T-helper 9 cell (primary cell): ENCODE measurements around the gene SLAMF9.

ENCODE experiments used
- DNase-seq: peaks from one replicate; pipeline ENCODE4 v3.0.0-alpha.2; 2020
- total RNA-seq, 2 donors: gene quantifications; one replicate each; lab custom pipeline; 2026; lab: John Stamatoyannopoulos, UW

Gene SLAMF9
- 0 reads per million in 2 donors for total RNA-seq

DNA sequence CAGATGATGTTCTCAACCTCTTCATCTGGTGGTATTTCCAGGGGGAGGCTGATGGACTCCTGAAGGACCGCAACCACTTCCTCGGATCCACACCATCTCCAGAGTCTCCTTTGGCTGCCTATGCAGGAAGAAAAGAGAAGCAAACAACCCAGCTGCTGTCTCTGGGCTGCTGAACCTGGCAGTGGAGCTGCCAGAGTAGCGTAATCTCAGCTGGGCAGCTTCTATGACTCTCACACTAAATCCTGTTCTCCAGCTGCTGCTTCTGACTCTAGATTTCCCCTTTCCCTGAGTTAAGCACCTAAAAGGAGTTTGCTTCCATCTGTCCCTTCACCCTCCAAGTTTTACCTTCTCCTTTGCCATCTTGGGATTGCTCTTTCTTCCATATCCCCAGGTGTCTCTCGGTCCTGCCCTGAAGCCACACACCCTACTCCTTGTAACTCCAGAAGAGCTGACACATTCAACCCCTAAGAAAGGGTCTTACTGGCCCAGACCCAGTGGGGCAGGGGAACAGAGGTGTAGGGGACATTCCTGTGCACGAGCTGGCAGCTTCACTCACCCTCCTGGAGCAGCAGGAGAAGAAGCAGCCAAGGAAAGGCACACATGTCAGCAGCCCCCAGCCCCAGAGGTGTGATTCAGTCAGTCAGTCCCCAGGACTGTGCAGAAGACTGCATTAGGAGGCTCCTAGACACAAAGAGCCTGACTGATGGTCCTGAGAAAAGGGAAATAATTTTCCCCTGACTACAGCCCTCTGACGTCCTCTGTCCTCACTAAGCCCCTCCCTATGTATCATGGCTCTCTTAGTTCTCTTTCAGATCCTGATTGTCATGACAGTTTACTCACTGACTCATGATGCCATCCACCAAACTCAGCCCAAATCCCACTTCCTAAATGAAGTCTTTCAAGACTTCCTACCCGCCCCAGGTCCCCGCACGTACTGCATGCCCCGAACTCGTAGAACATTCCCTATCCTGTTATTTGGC lies at the start of gene SLAMF9:
TSS of gene SLAMF9 (minus strand) at position 702 of the 980 bp plus-strand sequence. CDS start at position 602, 100 bp downstream.
- DNase-seq = no peak

DNA sequence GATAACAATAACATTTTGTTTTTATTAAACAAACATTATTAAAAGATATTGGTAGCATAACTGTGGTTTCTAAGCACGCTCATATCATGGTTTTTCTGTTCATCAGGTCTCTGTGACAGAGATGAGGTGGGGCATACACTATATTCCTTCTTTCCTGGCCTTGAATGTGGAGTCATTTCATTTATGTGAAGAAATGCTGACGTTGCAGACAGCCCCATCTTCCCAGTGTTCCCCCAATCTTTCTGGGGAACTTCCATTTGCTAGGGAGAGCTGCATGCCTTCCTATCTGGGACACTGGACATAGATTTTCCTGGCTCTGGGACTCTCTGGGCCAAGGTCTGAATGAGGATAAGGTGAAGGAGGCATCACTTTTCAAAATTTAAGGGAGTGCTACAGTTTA lies 47.4 kb upstream of the SLAMF9 start:
- DNase-seq = no peak

DNA sequence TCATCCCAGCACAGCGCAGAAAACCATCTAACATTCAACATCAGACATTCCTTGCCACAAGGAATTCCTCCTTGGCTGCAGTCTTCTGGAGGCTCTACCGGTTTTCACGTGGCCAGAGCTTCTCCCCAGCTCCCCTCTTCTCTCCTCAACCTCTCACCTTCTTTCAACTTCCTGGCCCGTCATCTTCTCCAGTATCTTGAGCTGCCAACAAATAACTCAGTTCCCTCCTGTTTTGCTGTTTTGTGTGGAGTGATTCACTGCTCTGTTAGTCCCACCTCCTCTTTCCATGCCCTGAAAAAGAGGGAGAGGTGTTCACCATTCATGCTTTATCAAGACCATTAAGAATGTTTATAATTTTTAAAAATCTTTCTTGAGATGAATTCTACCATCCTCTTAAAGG lies 45.2 kb upstream of the SLAMF9 start:
- DNase-seq = no peak

DNA sequence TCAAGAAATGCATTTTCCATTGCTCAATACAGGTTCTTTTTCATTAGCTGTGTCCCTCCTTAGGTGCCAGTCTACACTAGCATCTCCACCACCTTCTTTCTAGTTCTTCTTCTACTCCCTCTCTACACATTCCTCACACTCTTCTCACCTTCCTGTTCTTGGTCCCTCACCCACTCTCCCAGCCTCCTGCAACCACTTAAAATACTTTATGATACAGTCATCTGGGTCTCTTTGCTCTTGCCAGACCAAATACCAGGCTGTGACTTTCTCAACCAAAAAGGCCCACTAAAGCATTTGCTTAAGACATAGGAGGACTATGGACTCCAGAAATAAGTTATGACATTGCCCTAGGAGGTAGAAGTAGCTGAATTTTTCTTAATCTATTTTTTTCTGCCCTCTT lies 42.6 kb upstream of the SLAMF9 start:
- DNase-seq = no peak

DNA sequence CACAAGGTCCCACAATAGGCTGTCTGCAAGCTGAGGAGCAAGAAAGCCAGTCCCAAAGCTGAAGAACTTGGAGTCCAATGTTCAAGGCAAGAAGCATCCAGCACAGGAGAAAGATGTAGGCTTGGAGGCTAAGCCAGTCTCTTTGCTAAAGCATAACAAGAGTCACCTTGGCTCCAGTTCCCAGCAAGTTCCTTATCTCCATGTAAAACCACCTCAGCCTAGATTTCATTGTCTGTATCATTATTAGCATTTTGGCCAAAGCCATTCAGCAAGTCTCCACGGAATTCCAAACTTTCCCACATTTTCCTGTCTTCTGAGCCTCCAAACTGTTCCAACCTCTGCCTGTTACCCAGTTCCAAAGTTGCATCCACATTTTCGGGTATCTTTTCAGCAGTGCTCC lies 40.9 kb upstream of the SLAMF9 start:
- no peak for DNase-seq

DNA sequence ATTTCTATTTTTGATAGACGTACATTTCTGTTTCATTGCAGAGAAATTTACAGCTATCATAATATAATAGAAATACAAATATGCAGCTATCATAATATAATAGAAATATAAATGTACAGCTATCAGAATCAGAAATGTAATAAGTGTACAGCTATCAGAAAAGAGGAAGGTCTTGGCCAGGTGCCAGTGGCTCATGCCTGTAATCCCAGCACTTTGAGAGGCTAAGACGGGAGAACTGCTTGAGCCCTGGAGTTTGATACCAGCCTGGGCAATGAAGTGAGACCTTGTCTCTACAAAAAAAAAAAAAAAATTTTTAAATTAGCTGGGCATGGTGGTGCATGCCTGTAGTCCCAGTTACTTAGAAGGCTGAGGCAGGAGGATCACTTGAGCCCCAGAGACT lies 39.9 kb upstream of the SLAMF9 start:
- DNase-seq = no peak

DNA sequence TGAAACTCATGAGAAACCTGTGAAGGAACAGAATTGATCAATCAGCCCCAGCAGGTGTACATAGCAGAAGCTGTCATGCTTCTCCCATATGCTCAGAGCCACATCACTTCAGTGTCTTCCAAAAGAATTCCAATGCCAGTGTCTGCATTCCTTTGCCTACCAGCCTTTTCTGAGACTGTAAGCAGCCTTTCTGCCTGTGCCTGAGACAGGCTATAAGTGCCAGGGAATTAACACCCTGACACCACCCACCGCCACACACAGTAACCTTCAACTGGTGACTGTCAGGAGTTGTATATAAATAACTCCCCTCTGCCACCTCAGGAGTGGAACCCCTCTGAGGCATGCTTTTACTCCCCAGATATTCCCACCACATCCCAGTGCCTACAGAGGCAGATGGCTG lies 38.1 kb upstream of the SLAMF9 start:
- no peak for DNase-seq

DNA sequence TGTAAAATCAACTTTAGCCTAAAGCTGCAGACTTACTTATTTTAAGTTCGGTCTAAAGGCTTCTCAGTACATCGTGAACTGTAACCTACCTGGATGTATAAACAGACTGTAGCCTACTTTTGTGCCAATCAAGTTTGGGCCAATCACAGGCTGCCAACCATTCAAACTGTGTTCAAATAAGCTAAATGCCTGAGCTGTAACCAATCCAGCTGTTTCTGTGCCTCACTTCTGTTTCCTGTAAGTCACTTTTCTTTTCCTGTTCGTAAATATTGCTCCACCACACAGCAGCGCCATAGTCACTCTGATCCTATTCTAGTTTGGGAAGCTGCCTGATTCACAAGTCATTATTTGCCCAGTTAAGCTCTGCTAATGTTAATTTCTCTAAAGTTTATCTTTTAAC lies 37.5 kb upstream of the SLAMF9 start:
- no peak for DNase-seq

DNA sequence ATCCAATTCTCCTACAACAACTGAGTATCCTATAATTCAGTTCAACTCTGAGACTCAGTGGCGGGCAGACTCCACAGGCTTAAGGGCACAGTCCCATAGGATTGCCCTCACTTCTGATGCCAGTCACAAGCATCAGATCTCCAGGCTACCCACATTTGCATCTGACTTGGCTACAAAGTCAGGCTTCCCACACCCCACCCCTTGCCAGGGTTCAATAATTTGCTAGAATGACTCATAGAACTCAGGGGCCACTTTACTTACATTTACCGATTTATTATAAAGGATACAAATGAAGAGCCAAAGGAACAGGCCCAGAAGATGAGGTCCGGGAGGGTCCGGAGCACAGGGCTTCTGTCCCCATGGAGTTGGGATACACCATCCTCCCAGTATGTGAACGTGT lies 36.0 kb upstream of the SLAMF9 start:
- DNase-seq = no peak

DNA sequence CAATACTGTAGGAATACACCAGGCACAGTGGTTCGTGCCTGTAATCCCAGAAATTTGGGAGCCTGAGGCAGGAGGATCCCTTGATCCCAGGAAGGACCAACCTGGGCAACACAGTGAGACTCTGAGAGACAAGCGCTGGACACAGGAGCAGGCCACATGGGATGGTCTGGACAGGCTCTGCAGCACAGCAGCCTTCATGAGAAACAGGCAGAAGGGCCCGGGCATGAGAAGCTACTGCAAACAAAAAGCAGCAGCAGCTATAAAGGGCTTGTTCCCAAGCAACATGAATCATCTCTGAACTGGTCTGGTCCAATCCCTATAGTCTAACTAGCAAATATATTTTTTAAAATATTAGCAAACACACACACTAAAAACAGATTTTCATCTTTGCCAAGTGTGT lies 35.5 kb upstream of the SLAMF9 start:
- no peak for DNase-seq

DNA sequence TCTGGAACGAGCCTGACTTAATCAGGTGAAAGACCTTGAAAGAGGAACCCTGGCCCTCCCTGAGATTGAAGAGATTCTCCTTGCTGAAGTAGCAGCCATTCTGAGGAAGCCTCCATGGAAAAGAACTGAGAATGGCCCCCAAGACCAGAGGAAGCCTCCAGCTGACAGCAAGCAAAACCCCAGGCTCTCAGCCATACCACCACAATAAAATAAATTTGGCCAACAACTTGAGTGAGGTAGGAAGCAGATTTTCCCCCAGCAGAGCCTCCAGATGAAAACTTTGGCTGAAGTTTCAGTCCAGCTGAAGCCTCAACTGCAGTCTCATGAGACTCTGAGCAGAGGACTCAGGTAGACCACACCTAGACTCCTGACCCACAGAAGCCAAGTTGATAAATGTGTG lies 34.0 kb upstream of the SLAMF9 start:
- no peak for DNase-seq

DNA sequence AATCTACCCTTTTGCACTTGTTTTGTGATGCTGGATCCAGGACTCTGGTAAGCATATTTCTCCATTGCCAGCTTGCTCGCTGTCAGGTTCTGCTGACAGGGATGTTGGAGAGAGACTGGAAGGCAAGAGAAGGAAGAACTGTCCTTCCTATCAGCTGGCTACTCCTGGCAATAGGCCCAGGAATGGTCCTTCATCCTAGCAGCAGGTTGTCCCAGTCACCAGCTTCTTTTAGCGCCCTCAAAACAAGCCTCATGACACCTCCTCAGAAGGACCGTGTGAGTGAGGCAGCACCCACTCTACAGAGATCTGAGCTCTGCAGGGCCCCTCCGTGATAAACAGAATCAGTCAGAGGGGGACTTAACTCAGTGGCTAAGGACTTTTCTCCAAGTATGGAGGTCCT lies 33.1 kb upstream of the SLAMF9 start:
- no peak for DNase-seq

DNA sequence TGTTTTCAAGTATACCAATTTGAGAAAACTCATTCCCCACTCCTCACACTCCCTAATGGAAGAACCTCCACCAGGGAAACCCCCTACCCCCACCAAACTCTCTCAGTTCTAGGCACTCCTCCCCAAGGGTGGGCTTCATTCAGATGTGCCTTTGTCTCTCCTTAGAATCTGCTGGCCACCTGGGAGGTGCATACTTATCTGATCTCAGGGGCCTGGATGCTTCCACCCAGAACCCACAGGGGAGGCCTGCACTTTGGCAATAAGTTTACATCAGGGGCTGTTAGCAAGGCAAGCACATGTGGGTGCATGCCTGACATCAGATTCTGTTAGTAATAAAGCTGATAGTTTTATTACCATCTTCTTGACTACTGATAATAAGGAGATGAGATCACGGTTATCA lies 32.5 kb upstream of the SLAMF9 start:
- no peak for DNase-seq

DNA sequence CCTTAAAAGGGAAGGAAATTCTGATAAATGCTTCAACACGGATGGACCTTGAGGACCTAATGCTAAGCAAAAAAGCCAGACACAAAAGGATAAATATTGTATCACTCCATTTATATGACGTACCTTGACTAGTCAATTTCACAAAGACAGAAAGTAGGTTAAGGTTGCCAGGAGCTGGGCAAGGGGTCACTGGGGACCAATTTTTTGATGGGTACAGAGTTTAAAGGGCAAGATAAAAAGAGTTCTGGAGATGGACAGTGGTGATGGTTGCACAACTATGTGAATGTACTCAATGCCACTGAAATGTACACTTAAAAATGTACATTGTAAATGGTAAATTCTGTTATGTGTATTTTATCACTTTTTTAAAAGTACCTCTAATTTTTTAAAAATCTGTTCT lies 32.1 kb upstream of the SLAMF9 start:
- no peak for DNase-seq

DNA sequence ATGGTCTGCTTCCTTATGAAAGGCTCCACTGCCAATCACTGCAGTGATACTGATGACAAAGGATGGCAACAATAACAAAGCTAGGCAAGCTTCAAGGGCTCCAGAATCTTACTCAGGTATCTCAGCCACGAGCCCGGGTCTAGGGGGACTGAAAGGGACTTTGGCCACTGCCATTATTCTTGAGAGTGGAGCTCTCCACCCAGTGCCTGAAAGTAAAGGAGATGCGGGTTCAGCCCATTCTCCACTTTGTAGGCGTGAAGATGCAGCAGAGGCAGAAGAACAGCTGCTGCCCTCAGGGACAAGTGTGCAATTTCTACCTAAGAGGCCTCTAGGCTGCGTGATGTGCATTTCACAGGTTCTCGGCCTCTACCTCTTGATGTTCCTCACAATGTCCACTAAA lies 31.4 kb upstream of the SLAMF9 start:
- no peak for DNase-seq

DNA sequence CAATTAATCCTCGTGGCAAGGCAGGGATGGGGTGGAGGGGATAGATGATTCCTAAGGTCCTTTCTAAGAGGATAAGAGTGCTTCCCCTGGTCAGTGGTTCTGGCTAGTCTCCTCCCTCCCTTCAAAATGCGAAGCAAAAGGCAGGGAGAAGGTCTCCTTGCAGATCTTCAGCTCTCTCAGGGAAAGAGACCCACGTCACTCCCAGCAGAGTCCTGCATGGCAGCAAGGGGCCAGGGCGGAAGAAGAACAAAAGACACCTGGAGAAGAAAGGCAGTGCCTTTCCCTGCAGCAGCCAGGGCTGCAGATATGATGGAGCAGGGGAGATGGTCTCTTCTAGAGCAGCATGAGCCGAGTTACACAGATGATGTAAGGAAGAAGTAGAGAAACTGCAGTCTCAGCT lies 29.6 kb upstream of the SLAMF9 start:
- no peak for DNase-seq

DNA sequence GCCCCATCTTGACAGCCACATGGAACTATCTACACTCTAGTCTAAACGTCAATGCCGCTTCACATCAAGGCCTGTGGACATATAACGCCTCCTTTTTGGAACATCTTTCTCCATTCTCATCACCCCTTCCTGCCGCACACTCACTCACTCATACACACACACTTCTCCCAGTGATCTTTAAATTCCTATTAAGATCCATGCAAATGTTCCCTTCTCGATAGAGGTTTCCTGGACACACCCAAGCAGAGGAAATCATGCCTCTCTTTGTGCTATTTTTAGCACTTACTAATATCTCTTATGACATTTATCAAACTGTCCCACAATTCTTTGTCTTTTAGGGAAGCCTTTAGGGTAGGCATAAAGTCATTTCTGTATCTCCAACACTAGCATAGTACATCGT lies 28.2 kb upstream of the SLAMF9 start:
- DNase-seq = no peak

DNA sequence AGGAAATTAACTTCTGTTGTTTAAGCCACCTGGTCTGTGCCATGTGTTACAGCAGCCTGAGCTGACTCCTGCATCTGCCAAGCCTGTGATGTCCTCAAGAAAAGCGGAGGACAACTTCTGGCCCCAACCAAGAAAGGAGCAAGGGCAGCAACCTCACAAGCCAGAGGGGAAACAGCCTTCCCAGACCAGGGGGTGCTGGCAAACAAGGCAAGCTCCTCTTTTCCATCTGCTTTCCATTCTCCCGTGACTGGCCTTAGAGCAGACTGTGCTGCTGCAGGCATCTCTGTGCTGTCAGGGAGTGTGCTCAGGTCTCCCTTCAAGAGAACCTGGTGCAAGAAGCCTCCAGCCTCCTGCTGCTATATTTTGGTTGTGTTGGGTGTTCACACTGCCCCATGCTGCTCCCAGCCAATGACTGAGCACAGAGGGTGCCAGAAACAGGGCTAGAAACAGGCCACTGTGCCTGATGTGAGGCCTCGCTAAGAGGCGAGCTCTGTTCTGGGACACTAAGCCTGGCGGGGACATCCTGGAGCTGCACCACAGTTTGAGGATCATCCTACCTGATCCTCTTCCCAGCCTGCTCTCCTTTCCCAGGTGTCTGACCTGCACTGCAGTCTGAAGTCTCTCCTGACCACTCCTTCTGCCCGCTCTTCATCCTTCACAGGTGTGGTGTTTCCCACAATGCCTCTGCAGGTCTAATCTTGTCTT lies 27.5 kb upstream of the SLAMF9 start:
- no peak for DNase-seq

DNA sequence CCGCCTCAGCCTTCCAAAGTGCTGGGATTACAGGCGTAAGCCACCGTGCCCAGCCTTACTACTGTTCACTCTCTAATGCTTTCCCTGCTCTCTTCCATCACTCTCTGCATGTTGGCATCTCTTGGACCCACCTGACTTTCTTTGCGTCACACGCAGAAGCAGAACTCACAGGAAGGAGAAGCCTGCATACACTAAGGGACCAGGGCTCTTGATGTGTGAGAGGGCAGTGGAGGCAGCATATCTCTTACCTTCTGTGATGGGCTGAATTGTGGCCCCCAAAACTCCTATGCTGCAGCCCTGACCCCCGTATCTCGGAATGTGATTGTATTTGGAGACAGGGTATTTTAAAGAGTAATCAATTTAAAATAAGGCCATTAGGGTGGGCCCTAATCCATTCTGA lies 26.7 kb upstream of the SLAMF9 start:
- no peak for DNase-seq

DNA sequence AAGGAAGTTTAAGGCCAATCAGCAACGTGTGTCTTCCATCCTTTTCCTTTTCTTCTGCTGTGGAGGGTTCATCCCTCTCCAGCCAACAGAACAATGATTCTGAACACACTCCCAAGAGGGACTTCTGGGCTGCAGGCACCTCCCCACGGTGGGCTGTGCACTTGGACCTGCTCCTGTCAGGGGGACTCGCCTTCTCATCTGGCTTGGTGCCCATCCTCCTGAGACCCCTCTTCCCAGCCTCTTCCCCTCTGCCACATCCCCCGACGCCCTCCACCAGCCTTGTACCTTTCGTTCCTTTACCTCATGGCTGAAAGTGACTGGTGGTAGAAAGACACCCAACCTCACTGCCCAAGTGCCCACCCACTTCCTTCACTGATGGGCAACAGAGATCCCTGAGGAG lies 26.0 kb upstream of the SLAMF9 start:
- DNase-seq = no peak

DNA sequence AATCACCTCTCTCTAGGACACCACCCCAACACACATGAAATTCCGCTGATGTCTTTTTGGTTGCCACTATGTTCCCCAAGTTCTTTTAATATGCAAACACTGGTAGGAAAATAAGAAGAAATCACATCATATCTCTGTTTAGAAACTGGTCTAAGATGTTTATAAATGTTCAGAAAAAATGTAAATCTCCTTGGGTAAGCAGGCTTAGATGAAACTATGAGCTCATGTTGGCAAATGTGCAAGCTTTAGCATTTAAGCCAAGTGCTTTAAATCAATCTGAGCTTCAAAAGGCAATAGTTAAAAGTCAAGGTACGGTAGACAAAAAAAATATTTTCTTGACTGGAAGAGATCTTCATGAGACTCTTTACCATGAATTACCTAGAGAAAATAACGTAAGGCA lies 25.2 kb upstream of the SLAMF9 start:
- no peak for DNase-seq

DNA sequence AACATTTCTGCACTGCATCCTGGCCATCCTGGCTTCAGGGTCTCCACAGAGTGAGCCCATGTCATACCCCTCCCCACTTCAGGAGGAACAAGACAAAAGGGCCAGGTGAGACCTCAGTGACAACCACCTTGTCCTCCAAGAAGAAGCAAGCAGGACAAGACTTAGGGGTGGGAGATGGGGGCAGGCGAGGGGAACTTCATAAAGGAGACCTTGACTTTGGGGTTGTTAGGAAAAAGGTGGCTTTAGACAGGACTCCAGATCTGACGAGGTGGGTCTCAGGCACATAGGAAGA lies 24.0 kb upstream of the SLAMF9 start:
- DNase-seq = no peak

DNA sequence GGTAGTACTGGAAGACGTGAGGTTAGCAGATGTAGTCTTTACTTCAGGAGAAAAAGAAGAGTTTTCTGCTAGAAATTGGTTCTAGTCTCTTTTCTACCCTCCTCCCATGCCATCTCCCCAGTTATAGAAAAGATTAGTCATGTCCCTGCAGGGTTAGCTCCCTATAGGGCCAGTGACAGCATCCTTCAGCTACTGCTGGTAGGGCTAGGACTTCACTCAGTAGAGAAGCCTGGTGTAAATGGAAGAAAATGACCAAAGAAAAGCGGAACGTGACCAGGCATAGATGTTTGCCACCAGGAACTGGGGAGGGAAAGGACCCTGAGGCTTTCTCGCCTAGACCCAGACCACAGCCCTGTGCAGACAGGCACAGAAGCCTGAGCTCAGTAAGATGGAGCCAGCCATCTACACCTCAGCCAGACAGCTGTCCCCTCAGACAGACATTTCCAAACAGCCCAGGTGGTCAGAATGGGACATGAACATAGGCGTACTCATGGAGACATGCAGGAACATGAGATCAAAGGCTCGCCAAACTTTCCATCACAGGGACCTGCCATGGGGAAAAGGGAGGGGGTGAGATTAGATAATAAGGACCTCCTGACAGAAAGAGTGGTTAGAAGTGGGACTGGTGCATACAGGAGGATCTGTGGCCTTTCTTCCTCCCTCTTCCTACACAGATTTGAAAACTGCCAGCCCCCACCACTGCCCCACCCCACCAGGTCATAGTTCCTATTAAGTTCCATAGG lies 23.5 kb upstream of the SLAMF9 start:
- DNase-seq = no peak
